Measurements from ENCODE around the gene ZNF32.
A peak's percentile ranks its signal among the peaks of the same experiment; 100 is the strongest.
"Not testable (repeated sequence)": the region's sequence is repeated elsewhere in the genome, so short reads cannot be mapped to it uniquely, and the experiment has no call there.

Gene ZNF32

GRCh38 chr10:43627942-43628341 lies 20.7 kb downstream of the ZNF32 start:
- DNase-seq = no peak

DNA sequence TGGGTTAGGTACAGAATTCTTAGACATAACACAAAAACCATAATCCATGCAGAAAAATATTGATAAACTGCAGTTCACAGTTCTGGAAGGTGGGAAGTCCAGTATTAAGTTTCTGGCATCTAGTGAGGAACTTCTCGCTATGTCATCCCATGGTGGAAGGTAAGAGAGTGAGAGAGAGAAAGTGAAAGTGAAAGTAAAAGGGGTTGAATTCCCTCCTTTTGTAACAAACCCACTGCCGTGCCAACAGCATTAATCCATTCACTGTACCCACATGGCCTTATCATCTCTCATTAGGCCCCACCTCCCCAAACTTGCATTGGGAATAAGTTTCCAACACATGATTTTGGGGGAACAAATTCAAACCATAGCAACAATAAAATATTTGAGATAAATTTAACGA lies 25.3 kb downstream of the ZNF32 start:
- DNase-seq = peak; percentile 24

DNA sequence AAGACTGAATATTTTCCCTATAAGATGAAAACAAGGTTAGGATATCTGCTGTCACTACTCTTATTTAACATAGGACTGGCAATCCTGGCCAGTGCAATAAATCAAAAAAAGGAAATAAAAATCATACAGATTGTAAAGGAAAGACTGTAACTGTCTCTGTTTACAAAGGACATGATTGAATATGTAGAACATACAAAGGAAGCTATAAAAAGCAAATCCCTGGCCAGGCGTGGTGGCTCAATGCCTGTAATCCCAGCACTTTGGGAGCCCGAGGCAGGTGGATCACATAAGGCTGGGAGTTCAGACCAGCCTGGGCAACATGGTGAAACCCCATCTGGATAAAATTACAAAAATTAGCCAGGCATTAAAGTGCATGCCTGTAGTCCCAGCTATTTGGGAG lies 26.6 kb downstream of the ZNF32 start:
- DNase-seq = no peak

- no peak for DNase-seq
Observed at GRCh38 chr10:43619368-43619767, 29.3 kb downstream of the ZNF32 start.

- DNase-seq = no peak
Observed at GRCh38 chr10:43616697-43617370, 31.8 kb downstream of the ZNF32 start.

DNA sequence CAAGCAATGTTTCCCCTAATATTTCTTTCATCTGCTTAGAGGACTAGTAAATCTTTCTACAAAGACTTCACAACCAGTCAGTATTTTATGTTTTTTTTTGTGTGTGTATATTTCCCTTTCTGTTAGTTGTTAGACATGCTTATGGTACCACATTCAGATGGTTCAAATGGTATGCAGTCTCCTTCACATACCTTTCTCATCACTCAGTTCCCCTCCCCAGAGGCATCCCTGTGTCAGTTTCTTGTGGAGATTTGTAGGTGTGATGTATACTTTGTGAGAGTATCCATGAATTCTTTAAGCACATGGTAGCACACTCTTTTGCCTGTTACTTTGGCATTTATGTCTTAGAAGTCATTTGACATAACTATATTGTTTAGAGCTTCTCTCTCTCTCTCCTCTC lies 38.0 kb downstream of the ZNF32 start:
- DNase-seq = peak; percentile 69

GRCh38 chr10:43607199-43607573 lies 41.5 kb downstream of the ZNF32 start:
- DNase-seq = no peak

GRCh38 chr10:43606323-43607198 lies 42.1 kb downstream of the ZNF32 start, which contains the start of gene ZNF485:
Gene ZNF485, plus strand, starts transcription at chr10:43606438. Its CDS starts 613 bp downstream, at chr10:43607051.
- peak; percentile 68 for DNase-seq

DNA sequence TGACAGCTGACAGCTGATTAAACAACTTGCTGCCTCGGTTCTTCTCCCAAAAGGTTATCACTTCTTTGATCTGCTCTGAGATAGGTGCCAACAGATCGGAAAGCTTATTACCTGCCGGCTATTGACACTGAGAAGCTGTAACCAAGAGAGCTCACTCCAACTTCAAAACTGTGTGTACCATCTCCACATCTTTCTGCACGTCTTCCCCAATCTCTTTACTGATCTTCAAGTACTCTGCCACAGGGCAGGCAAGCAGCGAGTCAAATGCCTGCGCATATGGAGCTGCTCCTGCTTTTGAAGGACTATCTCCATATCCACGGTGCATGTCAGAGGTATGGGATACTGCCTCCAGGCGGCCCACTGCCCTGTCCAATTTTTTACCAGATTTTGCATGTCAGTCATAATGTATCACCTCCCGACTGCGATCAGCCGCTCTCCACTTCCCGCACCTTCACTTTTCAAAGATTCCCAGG lies 42.8 kb downstream of the ZNF32 start:
- no peak for DNase-seq

GRCh38 chr10:43601576-43601975 lies 47.1 kb downstream of the ZNF32 start:
- not testable (repeated sequence) for DNase-seq

DNA sequence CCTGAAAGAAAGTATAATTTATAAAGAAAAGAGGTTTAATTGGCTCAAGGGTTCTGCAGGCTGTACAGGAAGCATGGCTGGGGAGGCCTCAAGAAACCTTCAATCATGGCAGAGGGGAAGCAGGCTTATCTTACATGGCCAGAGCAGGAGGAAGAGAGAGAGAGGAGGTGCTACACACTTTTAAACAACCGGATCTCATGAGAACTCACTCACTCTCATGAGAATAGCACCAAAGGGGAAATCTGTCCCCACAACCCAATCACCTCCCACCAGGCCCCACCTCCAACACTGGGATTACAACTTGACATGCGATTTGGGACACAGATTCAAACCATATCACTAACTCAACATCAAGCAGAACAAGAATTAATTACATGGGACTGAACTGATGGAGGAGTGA lies 49.3 kb downstream of the ZNF32 start:
- DNase-seq = no peak

- DNase-seq = peak; percentile 24
Observed at GRCh38 chr10:43598446-43598845, 50.2 kb downstream of the ZNF32 start.

DNA sequence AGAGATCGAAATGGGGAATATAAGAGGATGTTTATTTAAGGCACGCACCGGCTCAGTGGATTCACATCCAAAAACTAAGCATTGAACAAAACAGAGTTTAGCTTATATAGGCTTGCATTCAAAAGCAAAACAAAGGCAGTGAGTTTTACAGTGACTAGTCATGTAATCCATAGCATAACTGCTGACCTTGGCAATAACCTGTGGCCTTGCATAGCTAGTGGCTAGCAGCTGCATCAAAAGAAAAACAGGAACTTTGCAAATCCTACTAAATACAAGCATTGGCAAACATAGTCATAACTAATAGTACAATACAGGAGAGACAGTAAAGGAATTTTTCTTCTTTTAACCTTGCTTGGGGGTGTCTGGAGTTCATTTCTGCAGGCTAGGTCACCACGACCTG lies 52.1 kb downstream of the ZNF32 start:
- DNase-seq = no peak

DNA sequence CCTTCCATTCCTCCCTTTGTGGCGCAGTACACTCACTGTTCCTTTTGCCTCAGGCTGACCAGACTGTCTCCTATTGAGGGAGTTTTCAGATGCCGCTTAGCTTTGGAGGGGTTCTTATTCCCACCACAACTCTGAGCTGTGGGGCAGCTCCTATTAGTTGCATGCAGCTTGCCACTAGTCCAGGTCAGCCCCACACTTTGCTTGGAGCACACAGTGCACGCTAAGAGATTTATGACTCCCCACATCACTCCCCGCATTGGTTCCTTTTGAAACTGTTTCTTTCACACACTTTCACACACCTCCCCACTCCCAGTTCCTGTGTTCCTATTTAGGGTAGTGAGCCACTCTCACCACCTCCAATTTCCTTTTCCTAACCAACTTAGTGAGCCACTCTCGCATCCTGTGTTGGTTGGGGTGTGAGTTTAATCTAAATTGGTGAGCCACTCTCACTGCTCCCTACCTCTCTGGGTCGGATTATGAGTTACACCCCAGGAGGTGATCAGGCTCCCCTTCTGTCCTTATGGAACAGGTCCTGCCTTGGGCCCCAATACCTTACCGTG lies 52.9 kb downstream of the ZNF32 start:
- DNase-seq = peak; percentile 11

DNA sequence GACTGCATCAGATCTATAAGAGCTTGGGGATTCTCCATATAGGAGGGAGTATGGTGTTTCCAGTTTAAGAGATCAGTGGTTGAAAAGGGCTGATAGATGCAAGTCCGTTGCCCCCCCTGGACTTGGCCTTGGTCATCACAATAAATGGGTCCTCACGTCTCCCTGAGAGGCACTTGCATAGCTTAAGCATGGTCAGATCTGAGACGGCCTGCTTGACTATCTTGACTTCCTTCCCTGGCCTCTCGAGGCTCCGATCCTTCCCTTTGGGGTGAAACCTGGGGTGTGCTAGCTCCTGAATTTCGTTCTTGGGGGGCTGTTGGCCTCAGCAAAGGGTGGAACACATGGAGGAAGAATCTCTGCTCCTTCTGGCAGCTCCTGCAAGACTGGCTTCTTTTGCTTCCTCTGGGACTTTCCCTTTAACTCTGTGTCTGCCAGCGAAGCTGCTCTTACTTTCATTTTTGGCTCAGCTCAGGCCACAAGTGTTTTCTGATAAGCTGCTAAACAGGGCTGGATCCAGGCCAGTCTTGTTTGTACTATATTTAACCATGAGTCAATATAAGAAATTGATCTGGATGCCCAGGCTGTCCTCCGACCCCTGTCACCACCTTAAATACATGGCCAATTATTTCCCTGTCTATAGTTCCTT lies 53.6 kb downstream of the ZNF32 start:
- peak; percentile 46 for DNase-seq
